C4-2B (cell line): ENCODE measurements around the gene NRAP.

Experiments used
- CTCF ChIP-seq: fragments of 450-650 bp; conservative IDR thresholded peaks from 2 replicates; pipeline ENCODE4 v1.5.1; 2017; ENCODE audit warnings: mild to moderate bottlenecking
- ZFX ChIP-seq: fragments of 450-650 bp; IDR thresholded peaks from 2 replicates; pipeline ENCODE4 v1.6.1; 2017

- TF ChIP-seq CTCF (no peak), ZFX (no peak)
Observed at GRCh38 chr10:113644185-113645120, 19.4 kb downstream of the NRAP start.
